ENCODE results near the gene ELFN1. TPM values are rescaled to one million over a fixed set of nuclear protein-coding genes. Genes with fewer than 3 reads are reported as not detected.

ELFN1 gene
- total RNA-seq, 1 donor from 2014 or later, result 0.71 TPM

- no peak for TF ChIP-seq CTCF (IDR thresholded peaks at IDR 0.05; ENCODE audit: insufficient read depth, low read length, poor library complexity, severe bottlenecking)
- no peak for DNase-seq (ENCODE audit: low read depth)
- no peaks in the 10 kb centered on the region for H3K27me3 ChIP-seq (ENCODE audit: control insufficient read depth, insufficient read depth, low read length)
- H3K36me3 ChIP-seq (ENCODE audit: control insufficient read depth, insufficient read depth, low read length), result no peaks in the 10 kb centered on the region
- H3K4me3 ChIP-seq (ENCODE audit: low read depth, low read length), result no peak overlapping the region
Observed at GRCh38 chr7:1781369-1781768, 111.3 kb downstream of the ELFN1 start.

GRCh38 chr7:1785839-1786238 lies 115.8 kb downstream of the ELFN1 start:
- no peaks in the 10 kb centered on the region for H3K36me3 ChIP-seq (ENCODE audit: control insufficient read depth, insufficient read depth, low read length)
- no peaks in the 10 kb centered on the region for H3K27me3 ChIP-seq (ENCODE audit: control insufficient read depth, insufficient read depth, low read length)
- H3K4me3 ChIP-seq (ENCODE audit: low read depth, low read length), result no peak overlapping the region
- TF ChIP-seq CTCF (IDR thresholded peaks at IDR 0.05; ENCODE audit: insufficient read depth, low read length, poor library complexity, severe bottlenecking), result no peak
- no peak for DNase-seq (ENCODE audit: low read depth)

GRCh38 chr7:1787241-1787640 lies 117.2 kb downstream of the ELFN1 start:
- no peaks in the 10 kb centered on the region for H3K27me3 ChIP-seq (ENCODE audit: control insufficient read depth, insufficient read depth, low read length)
- no peak overlapping the region for H3K4me3 ChIP-seq (ENCODE audit: low read depth, low read length)
- no peak for DNase-seq (ENCODE audit: low read depth)
- H3K36me3 ChIP-seq (ENCODE audit: control insufficient read depth, insufficient read depth, low read length), result no peaks in the 10 kb centered on the region
- TF ChIP-seq CTCF (IDR thresholded peaks at IDR 0.05; ENCODE audit: insufficient read depth, low read length, poor library complexity, severe bottlenecking), result no peak

GRCh38 chr7:1787681-1788235 lies 117.7 kb downstream of the ELFN1 start:
- TF ChIP-seq CTCF (IDR thresholded peaks at IDR 0.05; ENCODE audit: insufficient read depth, low read length, poor library complexity, severe bottlenecking), result no peak
- DNase-seq (ENCODE audit: low read depth), result no peak
- Histone ChIP-seq H3K4me3 (ENCODE audit: low read depth, low read length) (no peak overlapping the region), H3K36me3 (ENCODE audit: control insufficient read depth, insufficient read depth, low read length) (no peaks in the 10 kb centered on the region), H3K27me3 (ENCODE audit: control insufficient read depth, insufficient read depth, low read length) (no peaks in the 10 kb centered on the region)

- H3K27me3 ChIP-seq (ENCODE audit: control insufficient read depth, insufficient read depth, low read length), result no peaks in the 10 kb centered on the region
- no peak for DNase-seq (ENCODE audit: low read depth)
- no peak for TF ChIP-seq CTCF (IDR thresholded peaks at IDR 0.05; ENCODE audit: insufficient read depth, low read length, poor library complexity, severe bottlenecking)
Observed at GRCh38 chr7:1794888-1795542, 124.9 kb downstream of the ELFN1 start.

More at GRCh38 chr7:1794888-1795542, 124.9 kb downstream of the ELFN1 start:
- Histone ChIP-seq H3K4me3 (ENCODE audit: low read depth, low read length) (no peak overlapping the region), H3K36me3 (ENCODE audit: control insufficient read depth, insufficient read depth, low read length) (no peaks in the 10 kb centered on the region)

Other genes starting within 250 kb of the ELFN1 start
- gene MICALL2, start 210.8 kb upstream of the ELFN1 start, total RNA-seq, result 13.5 and 14.7 TPM in 2 replicates
- gene INTS1, start 165.9 kb upstream of the ELFN1 start, total RNA-seq, result 84.3 and 109 TPM in 2 replicates
- 20.1 and 20.4 TPM in 2 replicates for gene MAFK, start 139.6 kb upstream of the ELFN1 start, total RNA-seq
- gene TMEM184A, start 114.1 kb upstream of the ELFN1 start, total RNA-seq, result 5.7 and 5.8 TPM in 2 replicates
- gene PSMG3, start 100.2 kb upstream of the ELFN1 start, total RNA-seq, result 73.9 and 79.8 TPM in 2 replicates